Dedifferentiated amniotic fluid mesenchymal stem cell (primary cell): ENCODE results near the gene DMRTC2.

ENCODE experiments used
- DNase-seq: peaks from one replicate; pipeline ENCODE4 v3.0.0-alpha.2; 2016; ENCODE audit errors: extremely low spot score

Gene DMRTC2

GRCh38 chr19:41890936-41891335 lies 46.1 kb downstream of the DMRTC2 start:
- no peak for DNase-seq

DNA sequence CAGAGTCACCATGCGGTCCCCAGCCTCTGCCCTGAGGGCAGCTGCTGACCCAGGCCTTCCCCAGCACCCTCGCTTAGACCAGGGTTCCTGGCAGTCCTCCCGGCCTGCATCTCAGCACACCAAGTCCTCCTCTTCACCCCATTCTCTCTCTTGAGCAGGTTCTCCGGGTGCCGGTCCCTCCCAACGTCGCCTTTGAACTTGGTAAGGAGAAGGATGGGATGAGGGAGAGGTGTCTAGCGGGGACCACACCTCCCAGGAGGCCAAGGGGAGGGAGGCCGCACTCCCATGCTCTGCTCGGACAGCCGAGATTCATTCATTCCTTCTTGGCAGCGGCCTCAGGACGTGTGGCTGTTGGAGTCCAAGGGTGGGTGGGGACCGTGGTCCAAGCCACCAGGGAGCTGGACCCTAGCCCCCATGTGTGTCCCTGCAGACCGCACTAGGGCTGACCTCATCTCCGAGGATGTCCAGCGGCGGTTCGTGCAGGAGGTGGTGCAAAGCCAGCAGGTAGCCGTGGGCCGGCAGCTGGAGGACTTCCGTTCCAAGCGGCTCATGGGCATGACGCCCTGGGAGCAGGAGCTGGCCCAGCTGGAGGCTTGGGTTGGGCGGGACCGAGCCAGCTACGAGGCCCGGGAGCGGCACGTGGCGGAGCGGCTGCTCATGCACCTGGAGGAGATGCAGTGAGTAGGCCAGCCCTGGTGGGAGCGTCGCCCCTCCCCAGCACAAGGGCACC lies 47.5 kb downstream of the DMRTC2 start:
- DNase-seq = no peak

DNA sequence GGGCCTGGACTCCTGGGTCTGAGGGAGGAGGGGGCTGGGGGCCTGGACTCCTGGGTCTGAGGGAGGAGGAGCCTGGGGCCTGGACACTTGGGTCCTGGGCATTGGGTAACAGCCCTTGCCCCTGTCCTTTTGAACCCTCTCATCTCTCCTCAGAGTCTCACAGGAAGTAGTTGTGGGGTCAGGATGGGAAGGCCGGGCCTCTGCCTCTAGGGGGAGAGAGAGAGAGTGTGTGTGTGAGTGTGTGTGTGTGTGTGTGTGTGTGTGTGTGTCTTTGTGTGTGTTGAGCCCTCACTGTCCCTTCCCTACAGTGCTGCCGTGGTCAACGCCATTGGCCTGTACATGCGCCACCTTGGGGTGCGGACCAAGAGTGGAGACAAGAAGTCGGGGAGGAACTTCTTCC lies 49.1 kb downstream of the DMRTC2 start:
- no peak for DNase-seq

GRCh38 chr19:41894350-41894749 lies 49.5 kb downstream of the DMRTC2 start:
- no peak for DNase-seq

GRCh38 chr19:41895745-41896580 lies 51.1 kb downstream of the DMRTC2 start:
- DNase-seq = no peak

DNA sequence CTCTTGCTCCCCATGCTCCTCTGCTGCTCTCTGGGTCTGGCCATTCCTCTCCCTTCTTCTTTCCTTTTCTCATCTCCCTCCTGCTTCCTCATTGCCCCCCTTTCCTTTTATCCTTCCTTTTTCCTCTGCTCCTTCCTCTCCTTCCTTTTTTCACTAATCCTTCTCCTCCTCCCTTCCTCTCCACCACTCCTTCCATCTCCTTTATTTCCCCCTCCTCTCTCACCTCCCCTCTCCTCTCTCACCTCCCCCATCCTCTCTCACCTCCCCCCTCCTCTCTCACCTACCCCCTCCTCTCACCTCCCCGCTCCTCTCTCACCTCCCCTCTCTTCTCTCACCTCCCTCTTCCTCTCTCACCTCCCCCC lies 51.7 kb downstream of the DMRTC2 start:
- DNase-seq = no peak

- no peak for DNase-seq
Observed at GRCh38 chr19:41897181-41897580, 52.3 kb downstream of the DMRTC2 start.

DNA sequence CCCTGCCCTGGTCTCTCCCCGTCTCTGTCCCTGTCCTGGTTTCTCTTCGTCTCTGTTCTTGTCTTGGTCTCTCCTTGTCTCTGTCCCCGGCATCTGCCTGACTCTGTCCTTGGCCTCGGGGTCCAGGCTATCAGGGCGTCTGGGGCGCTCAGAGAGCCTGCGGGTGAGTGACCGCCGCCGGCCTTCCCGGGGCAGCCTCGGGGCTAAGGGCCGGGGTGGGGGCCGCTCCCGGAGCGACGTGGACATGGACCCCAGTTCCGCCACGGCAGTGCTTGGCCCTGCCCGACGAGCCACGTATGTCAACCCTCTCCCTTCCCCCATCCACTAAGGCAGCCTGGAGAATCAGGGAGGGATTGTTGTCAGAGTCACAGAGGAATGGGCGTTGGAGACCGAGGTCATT lies 53.0 kb downstream of the DMRTC2 start:
- no peak for DNase-seq

- DNase-seq = no peak
Observed at GRCh38 chr19:41898235-41898634, 53.4 kb downstream of the DMRTC2 start.
